GM12878 (cell line): ENCODE data around the gene PSIP1. TPM values are rescaled to one million over a fixed set of nuclear protein-coding genes. Genes with fewer than 3 reads are reported as not detected.
A peak's percentile ranks its signal among the peaks of the same experiment; 100 is the strongest.

Experiments
- ASH2L ChIP-seq: fragments of 300-600, 200-600 bp; sonication (generic); IDR thresholded peaks from 2 replicates; pipeline ENCODE4 v1.6.1; 2017; ENCODE audit warnings: low read depth, mild to moderate bottlenecking, borderline replicate concordance
- DPF2 ChIP-seq: fragments of 450-650 bp; IDR thresholded peaks from 2 replicates; pipeline ENCODE4 v1.6.1; 2017; ENCODE audit warnings: mild to moderate bottlenecking
- FOXM1 ChIP-seq: IDR thresholded peaks from 2 replicates; pipeline ENCODE4 v1.6.1; 2012; ENCODE audit warnings: low read depth, mild to moderate bottlenecking, inconsistent platforms, low read length, moderate library complexity
- IKZF2 ChIP-seq, 2 experiments: fragments of 450-650 bp; IDR thresholded peaks; 2 replicates each; pipeline ENCODE4 v1.6.1; 2017; ENCODE audit warnings: mild to moderate bottlenecking in 2 of 2, moderate library complexity in 2 of 2
- NFXL1 ChIP-seq: fragments of 450-650 bp; IDR thresholded peaks from 2 replicates; pipeline ENCODE4 v1.6.1; 2017; ENCODE audit warnings: antibody characterized with exemption, mild to moderate bottlenecking, borderline replicate concordance
- NRF1 ChIP-seq: conservative IDR thresholded peaks from 2 replicates; pipeline ENCODE4 v1.6.1; 2011; ENCODE audit warnings: mild to moderate bottlenecking, low read depth, low read length, improper control_type of control experiment
- PAX5 ChIP-seq: IDR thresholded peaks from 2 replicates; pipeline ENCODE4 v1.6.1; 2011; ENCODE audit warnings: low read depth, low read length, borderline replicate concordance
- SIN3A ChIP-seq: IDR thresholded peaks from 2 replicates; pipeline ENCODE4 v1.6.1; 2012; ENCODE audit warnings: low read depth, low read length, improper control_type of control experiment
- SMC3 ChIP-seq: IDR thresholded peaks from 2 replicates; pipeline ENCODE4 v1.6.1; 2011; ENCODE audit warnings: low read length, improper control_type of control experiment, borderline replicate concordance
- SP1 ChIP-seq: IDR thresholded peaks from one replicate; pipeline ENCODE4 v1.6.1; 2011; ENCODE audit warnings: low read depth, low read length
- SPI1 ChIP-seq: IDR thresholded peaks from 2 replicates; pipeline ENCODE4 v1.6.1; 2011; ENCODE audit warnings: low read depth, mild to moderate bottlenecking, low read length, moderate library complexity, borderline replicate concordance; ENCODE audit not compliant: insufficient read depth
- STAT1 ChIP-seq: fragments of 450-650 bp; conservative IDR thresholded peaks from 2 replicates; pipeline ENCODE4 v1.6.1; 2014; ENCODE audit warnings: antibody characterized with exemption, mild to moderate bottlenecking
- TARDBP ChIP-seq: IDR thresholded peaks from 2 replicates; pipeline ENCODE4 v1.6.1; 2016; ENCODE audit warnings: borderline replicate concordance
- TCF3 ChIP-seq: IDR thresholded peaks from 2 replicates; pipeline ENCODE4 v1.6.1; 2012; ENCODE audit warnings: low read depth, mild to moderate bottlenecking, low read length, borderline replicate concordance; ENCODE audit not compliant: insufficient read depth
- ZNF24 ChIP-seq: fragments of 450-650 bp; IDR thresholded peaks from 2 replicates; pipeline ENCODE4 v1.6.1; 2017; ENCODE audit warnings: antibody characterized with exemption, mild to moderate bottlenecking
- polyA plus RNA-seq, 11 experiments: library from polyadenylated mRNA; depleted of rRNA in 4 of 11; unstranded in 6 of 11; stranded (reverse) in 5 of 11; fragments of >200 nt; fragmentation: Nextera tagmentation in 4 of 11; fragmentation: Illumina TruSeq in 1 of 11; extraction: Ambion mirVana in 4 of 11; extraction: Trizol in 1 of 11; gene quantifications; 1 replicate in 1 of 11; 2 replicates in 10 of 11; pipeline versions ENCODE4 v1.2.1 to v1.2.3, GENCODE V29; 2011 to 2016; ENCODE audit warnings: inconsistent platforms in 2 of 11, missing spikeins in 2 of 11, low read depth in 1 of 11
- total RNA-seq, 4 experiments: library from RNA; depleted of rRNA in 3 of 4; stranded (reverse); fragments of >200 nt in 3 of 4; fragmentation: Illumina TruSeq in 1 of 4; extraction: Trizol in 1 of 4; gene quantifications; 2 replicates each; pipeline versions ENCODE4 v1.2.1 to v1.2.3, GENCODE V29; 2013 to 2021
- TF ChIP-seq, protein P1 (sequence below): IDR thresholded peaks from 2 replicates; pipeline ENCODE4 v1.6.1; 2012; ENCODE audit warnings: low read depth, low read length, improper control_type of control experiment
- TF ChIP-seq, protein P2 (sequence below): fragments of 150-350 bp; IDR thresholded peaks from 2 replicates; pipeline ENCODE4 v1.6.1; 2016; ENCODE audit warnings: low read depth, low read length
- TF ChIP-seq, protein P3 (sequence below): fragments of 450-650 bp; IDR thresholded peaks from 2 replicates; pipeline ENCODE4 v1.6.1; 2017; ENCODE audit warnings: low read depth, mild to moderate bottlenecking, moderate library complexity
- TF ChIP-seq, protein P4 (sequence below): fragments of 450-650 bp; IDR thresholded peaks from 2 replicates; pipeline ENCODE4 v1.6.1; 2016; ENCODE audit warnings: mild to moderate bottlenecking
- TF ChIP-seq, protein P5 (sequence below): fragments of 450-650 bp; IDR thresholded peaks from 2 replicates; pipeline ENCODE4 v1.6.1; 2017; ENCODE audit warnings: mild to moderate bottlenecking, low read depth, inconsistent platforms; ENCODE audit not compliant: poor library complexity, severe bottlenecking

Gene PSIP1
- total and polyA plus RNA-seq, 10 of the 15 experiments (the other 5 are each of a cell fraction or from before 2014, with no cell fraction given), result 75.5 to 299 (median 173) TPM

DNA sequence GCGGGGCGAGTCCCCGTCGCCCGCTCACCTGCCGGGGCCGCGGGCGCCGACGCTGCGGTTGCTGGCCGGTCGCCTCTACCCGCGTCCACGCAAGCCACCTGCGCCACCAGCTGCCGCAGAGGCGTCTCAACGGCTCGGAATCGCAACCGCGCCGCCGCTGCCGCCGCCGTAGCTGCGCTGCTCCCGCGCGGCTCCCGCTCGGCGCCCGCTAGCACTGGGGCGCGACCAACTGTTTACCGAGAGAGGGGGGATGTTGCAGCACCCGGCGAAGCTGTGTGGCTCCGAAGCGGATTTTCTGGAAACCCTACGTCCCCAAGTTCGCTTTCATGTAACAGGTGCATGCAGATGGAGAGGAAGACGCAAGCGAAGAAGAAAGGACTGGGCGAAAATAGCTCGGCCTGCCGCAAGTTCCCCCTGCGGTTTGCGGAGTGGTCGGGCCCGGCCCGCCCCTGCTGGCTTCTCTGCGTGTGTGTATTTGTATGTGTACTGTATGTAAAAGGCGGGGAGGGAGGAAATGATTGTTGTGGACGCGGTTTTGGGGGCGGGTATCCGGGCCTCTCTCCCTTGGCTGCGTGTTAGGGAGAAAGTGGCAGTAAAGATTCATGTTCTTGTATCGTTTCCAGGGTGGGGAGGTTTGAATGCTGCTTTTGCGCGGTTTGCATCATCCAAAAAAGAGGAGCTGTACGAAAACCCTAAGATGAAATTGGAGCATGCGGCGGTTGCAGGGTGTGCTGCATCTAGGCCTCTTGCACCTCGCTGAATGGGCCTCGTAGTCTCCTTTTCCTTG is at the start of gene PSIP1 (continued):
- TF ChIP-seq PAX5 (0 out of 2 replicates have a peak, but pooled peaks have one; percentile 30), NRF1 (no peak), ASH2L (peak; percentile 99), SMC3 (no peak; the same call in 1 of the 2 replicates), TCF3 (0 out of 2 replicates have a peak, but pooled peaks have one; percentile 13), STAT1 (peak; percentile 92; the same call in 1 of the 2 replicates), FOXM1 (peak; percentile 88), ZNF24 (0 out of 2 replicates have a peak, but pooled peaks have one; percentile 60), IKZF2 (IDR thresholded peaks at IDR 0.05) (peak; percentile 70 to 73), TARDBP (0 out of 2 replicates have a peak, but pooled peaks have one; percentile 14), SIN3A (0 out of 2 replicates have a peak, but pooled peaks have one; percentile 24), SPI1 (peak; percentile 59; the same call in 1 of the 2 replicates), DPF2 (peak; percentile 94), SP1 (peak; percentile 66), NFXL1 (no peak)
- TF ChIP-seq, protein P1, sequence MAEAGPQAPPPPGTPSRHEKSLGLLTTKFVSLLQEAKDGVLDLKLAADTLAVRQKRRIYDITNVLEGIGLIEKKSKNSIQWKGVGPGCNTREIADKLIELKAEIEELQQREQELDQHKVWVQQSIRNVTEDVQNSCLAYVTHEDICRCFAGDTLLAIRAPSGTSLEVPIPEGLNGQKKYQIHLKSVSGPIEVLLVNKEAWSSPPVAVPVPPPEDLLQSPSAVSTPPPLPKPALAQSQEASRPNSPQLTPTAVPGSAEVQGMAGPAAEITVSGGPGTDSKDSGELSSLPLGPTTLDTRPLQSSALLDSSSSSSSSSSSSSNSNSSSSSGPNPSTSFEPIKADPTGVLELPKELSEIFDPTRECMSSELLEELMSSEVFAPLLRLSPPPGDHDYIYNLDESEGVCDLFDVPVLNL, result peak; percentile 44; the same call in 1 of the 2 replicates
- TF ChIP-seq, protein P2, sequence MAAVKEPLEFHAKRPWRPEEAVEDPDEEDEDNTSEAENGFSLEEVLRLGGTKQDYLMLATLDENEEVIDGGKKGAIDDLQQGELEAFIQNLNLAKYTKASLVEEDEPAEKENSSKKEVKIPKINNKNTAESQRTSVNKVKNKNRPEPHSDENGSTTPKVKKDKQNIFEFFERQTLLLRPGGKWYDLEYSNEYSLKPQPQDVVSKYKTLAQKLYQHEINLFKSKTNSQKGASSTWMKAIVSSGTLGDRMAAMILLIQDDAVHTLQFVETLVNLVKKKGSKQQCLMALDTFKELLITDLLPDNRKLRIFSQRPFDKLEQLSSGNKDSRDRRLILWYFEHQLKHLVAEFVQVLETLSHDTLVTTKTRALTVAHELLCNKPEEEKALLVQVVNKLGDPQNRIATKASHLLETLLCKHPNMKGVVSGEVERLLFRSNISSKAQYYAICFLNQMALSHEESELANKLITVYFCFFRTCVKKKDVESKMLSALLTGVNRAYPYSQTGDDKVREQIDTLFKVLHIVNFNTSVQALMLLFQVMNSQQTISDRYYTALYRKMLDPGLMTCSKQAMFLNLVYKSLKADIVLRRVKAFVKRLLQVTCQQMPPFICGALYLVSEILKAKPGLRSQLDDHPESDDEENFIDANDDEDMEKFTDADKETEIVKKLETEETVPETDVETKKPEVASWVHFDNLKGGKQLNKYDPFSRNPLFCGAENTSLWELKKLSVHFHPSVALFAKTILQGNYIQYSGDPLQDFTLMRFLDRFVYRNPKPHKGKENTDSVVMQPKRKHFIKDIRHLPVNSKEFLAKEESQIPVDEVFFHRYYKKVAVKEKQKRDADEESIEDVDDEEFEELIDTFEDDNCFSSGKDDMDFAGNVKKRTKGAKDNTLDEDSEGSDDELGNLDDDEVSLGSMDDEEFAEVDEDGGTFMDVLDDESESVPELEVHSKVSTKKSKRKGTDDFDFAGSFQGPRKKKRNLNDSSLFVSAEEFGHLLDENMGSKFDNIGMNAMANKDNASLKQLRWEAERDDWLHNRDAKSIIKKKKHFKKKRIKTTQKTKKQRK, result no peak
- TF ChIP-seq, protein P3, sequence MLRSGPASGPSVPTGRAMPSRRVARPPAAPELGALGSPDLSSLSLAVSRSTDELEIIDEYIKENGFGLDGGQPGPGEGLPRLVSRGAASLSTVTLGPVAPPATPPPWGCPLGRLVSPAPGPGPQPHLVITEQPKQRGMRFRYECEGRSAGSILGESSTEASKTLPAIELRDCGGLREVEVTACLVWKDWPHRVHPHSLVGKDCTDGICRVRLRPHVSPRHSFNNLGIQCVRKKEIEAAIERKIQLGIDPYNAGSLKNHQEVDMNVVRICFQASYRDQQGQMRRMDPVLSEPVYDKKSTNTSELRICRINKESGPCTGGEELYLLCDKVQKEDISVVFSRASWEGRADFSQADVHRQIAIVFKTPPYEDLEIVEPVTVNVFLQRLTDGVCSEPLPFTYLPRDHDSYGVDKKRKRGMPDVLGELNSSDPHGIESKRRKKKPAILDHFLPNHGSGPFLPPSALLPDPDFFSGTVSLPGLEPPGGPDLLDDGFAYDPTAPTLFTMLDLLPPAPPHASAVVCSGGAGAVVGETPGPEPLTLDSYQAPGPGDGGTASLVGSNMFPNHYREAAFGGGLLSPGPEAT, result peak; percentile 97
- TF ChIP-seq, protein P4, sequence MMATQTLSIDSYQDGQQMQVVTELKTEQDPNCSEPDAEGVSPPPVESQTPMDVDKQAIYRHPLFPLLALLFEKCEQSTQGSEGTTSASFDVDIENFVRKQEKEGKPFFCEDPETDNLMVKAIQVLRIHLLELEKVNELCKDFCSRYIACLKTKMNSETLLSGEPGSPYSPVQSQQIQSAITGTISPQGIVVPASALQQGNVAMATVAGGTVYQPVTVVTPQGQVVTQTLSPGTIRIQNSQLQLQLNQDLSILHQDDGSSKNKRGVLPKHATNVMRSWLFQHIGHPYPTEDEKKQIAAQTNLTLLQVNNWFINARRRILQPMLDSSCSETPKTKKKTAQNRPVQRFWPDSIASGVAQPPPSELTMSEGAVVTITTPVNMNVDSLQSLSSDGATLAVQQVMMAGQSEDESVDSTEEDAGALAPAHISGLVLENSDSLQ, result peak; percentile 32; the same call in 1 of the 2 replicates
- TF ChIP-seq, protein P5, sequence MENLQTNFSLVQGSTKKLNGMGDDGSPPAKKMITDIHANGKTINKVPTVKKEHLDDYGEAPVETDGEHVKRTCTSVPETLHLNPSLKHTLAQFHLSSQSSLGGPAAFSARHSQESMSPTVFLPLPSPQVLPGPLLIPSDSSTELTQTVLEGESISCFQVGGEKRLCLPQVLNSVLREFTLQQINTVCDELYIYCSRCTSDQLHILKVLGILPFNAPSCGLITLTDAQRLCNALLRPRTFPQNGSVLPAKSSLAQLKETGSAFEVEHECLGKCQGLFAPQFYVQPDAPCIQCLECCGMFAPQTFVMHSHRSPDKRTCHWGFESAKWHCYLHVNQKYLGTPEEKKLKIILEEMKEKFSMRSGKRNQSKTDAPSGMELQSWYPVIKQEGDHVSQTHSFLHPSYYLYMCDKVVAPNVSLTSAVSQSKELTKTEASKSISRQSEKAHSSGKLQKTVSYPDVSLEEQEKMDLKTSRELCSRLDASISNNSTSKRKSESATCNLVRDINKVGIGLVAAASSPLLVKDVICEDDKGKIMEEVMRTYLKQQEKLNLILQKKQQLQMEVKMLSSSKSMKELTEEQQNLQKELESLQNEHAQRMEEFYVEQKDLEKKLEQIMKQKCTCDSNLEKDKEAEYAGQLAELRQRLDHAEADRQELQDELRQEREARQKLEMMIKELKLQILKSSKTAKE, result peak; percentile 99
